ENCODE data around the gene KCTD13. TPM values are rescaled to one million over a fixed set of nuclear protein-coding genes. Genes with fewer than 3 reads are reported as not detected.
A peak's percentile ranks its signal among the peaks of the same experiment; 100 is the strongest.

Gene KCTD13
- total RNA-seq, 1 experiment from 2014 or later: 32.4 TPM

GRCh38 chr16:29877266-29877961 is 48.6 kb downstream of the KCTD13 start:
- Histone ChIP-seq H3K36me3 (ENCODE audit: insufficient read depth, low read length, poor library complexity, severe bottlenecking) (no peaks in the 10 kb centered on the region), H3K4me3 (ENCODE audit: low read depth, low read length, poor library complexity, severe bottlenecking) (peak overlapping the region; percentile 45), H3K9me3 (ENCODE audit: low read depth, low read length, poor library complexity, severe bottlenecking) (no peaks in the 10 kb centered on the region), H3K27me3 (replicated peaks; ENCODE audit: insufficient read depth, low read depth, low read length, poor library complexity) (no peaks in the 10 kb centered on the region), H3K4me1 (ENCODE audit: insufficient read depth, low read length, poor library complexity, severe bottlenecking) (peaks cover 15% of the 10 kb centered on the region), H3K27ac (ENCODE audit: low read depth, low read length, poor library complexity, severe bottlenecking) (peak overlapping the region; percentile 21)
- intact Hi-C loops (cut with micrococcal nuclease; ENCODE audit: unreplicated experiment): no loop called here
- ChIA-PET CTCF (interaction anchor here (0.6 to 1.5 kb wide), 2 partner anchors 29 to 33 kb away, joined by 7 to 9 read pairs; no protein-coding TSS in a partner anchor), POLR2A (ENCODE audit: low non-redundant PET) (interaction anchor here (0.5 kb wide), 2 partner anchors 180 to 522 kb away, joined by 4 to 5 read pairs; no protein-coding TSS in a partner anchor)
- DNase-seq (ENCODE audit: low spot score): peak; percentile 94
- no TSS peak for BruUV-seq (replicated peaks)
- TF ChIP-seq EZH2 (IDR thresholded peaks at IDR 0.05; ENCODE audit: borderline replicate concordance, low read depth, low read length, poor library complexity, severe bottlenecking) (no peak), CTCF (conservative IDR thresholded peaks at IDR 0.05; ENCODE audit: low read depth, low read length) (no peak)

GRCh38 chr16:29876594-29877249 is 49.3 kb downstream of the KCTD13 start:
- H3K4me1 ChIP-seq (ENCODE audit: insufficient read depth, low read length, poor library complexity, severe bottlenecking): peaks cover 15% of the 10 kb centered on the region
- H3K36me3 ChIP-seq (ENCODE audit: insufficient read depth, low read length, poor library complexity, severe bottlenecking): no peaks in the 10 kb centered on the region
- H3K4me3 ChIP-seq (ENCODE audit: low read depth, low read length, poor library complexity, severe bottlenecking): peak overlapping the region; percentile 45
- no peak for TF ChIP-seq CTCF (conservative IDR thresholded peaks at IDR 0.05; ENCODE audit: low read depth, low read length)
- no peak for TF ChIP-seq EZH2 (IDR thresholded peaks at IDR 0.05; ENCODE audit: borderline replicate concordance, low read depth, low read length, poor library complexity, severe bottlenecking)
- no TSS peak for BruUV-seq (replicated peaks)
- POLR2A ChIA-PET (ENCODE audit: low non-redundant PET): interaction anchor here (0.5 kb wide), 1 partner anchor 521 kb away, joined by 5 read pairs; no protein-coding TSS in a partner anchor
- CTCF ChIA-PET: interaction anchor here (1.5 kb wide), 1 partner anchor 28 kb away, joined by 7 read pairs; no protein-coding TSS in a partner anchor
- DNase-seq (ENCODE audit: low spot score): no peak
- H3K27me3 ChIP-seq (replicated peaks; ENCODE audit: insufficient read depth, low read depth, low read length, poor library complexity): no peaks in the 10 kb centered on the region
- no peak overlapping the region for H3K27ac ChIP-seq (ENCODE audit: low read depth, low read length, poor library complexity, severe bottlenecking)
- no peaks in the 10 kb centered on the region for H3K9me3 ChIP-seq (ENCODE audit: low read depth, low read length, poor library complexity, severe bottlenecking)
- intact Hi-C loops (cut with micrococcal nuclease; ENCODE audit: unreplicated experiment): no loop called here

- no peak overlapping the region for H3K27ac ChIP-seq (ENCODE audit: low read depth, low read length, poor library complexity, severe bottlenecking)
- H3K9me3 ChIP-seq (ENCODE audit: low read depth, low read length, poor library complexity, severe bottlenecking): no peaks in the 10 kb centered on the region
- no peaks in the 10 kb centered on the region for H3K36me3 ChIP-seq (ENCODE audit: insufficient read depth, low read length, poor library complexity, severe bottlenecking)
- H3K4me1 ChIP-seq (ENCODE audit: insufficient read depth, low read length, poor library complexity, severe bottlenecking): peaks cover 15% of the 10 kb centered on the region
- no peak for TF ChIP-seq EZH2 (IDR thresholded peaks at IDR 0.05; ENCODE audit: borderline replicate concordance, low read depth, low read length, poor library complexity, severe bottlenecking)
- no peak for TF ChIP-seq CTCF (conservative IDR thresholded peaks at IDR 0.05; ENCODE audit: low read depth, low read length)
- H3K27me3 ChIP-seq (replicated peaks; ENCODE audit: insufficient read depth, low read depth, low read length, poor library complexity): no peaks in the 10 kb centered on the region
- intact Hi-C loops (cut with micrococcal nuclease; ENCODE audit: unreplicated experiment): no loop called here
- no peak for DNase-seq (ENCODE audit: low spot score)
- POLR2A ChIA-PET (ENCODE audit: low non-redundant PET): no interaction called here
- H3K4me3 ChIP-seq (ENCODE audit: low read depth, low read length, poor library complexity, severe bottlenecking): peak overlapping the region; percentile 45
- BruUV-seq (replicated peaks): no TSS peak
- CTCF ChIA-PET: no interaction called here
Observed at GRCh38 chr16:29876217-29876593, 49.8 kb downstream of the KCTD13 start.

Measured in A673 (cell line).